Ishikawa (cell line): Measurements from ENCODE around the gene RBM6.

ENCODE experiments used
- CEBPB ChIP-seq: IDR thresholded peaks from 2 replicates; pipeline ENCODE4 v1.6.1; 2012
- CREB1 ChIP-seq: IDR thresholded peaks from 2 replicates; pipeline ENCODE4 v1.6.1; 2012; ENCODE audit warnings: low read depth
- EGR1 ChIP-seq: IDR thresholded peaks from 2 replicates; pipeline ENCODE4 v1.6.1; 2012
- EP300 ChIP-seq: IDR thresholded peaks from 2 replicates; pipeline ENCODE4 v1.6.1; 2012; ENCODE audit warnings: borderline replicate concordance
- FOXM1 ChIP-seq: IDR thresholded peaks from 2 replicates; pipeline ENCODE4 v1.6.1; 2012; ENCODE audit warnings: low read depth, borderline replicate concordance
- NFIC ChIP-seq: IDR thresholded peaks from 2 replicates; pipeline ENCODE4 v1.6.1; 2012
- RAD21 ChIP-seq: IDR thresholded peaks from 2 replicates; pipeline ENCODE4 v1.6.1; 2012; ENCODE audit warnings: low read depth
- TAF1 ChIP-seq: IDR thresholded peaks from 2 replicates; pipeline ENCODE4 v1.6.1; 2012; ENCODE audit warnings: low read depth, mild to moderate bottlenecking
- TCF12 ChIP-seq: IDR thresholded peaks from 2 replicates; pipeline ENCODE4 v1.6.1; 2012; ENCODE audit warnings: low read depth
- TEAD4 ChIP-seq: IDR thresholded peaks from 2 replicates; pipeline ENCODE4 v1.6.1; 2012
- YY1 ChIP-seq: IDR thresholded peaks from 2 replicates; pipeline ENCODE4 v1.6.1; 2012; ENCODE audit warnings: low read depth
- ZBTB7A ChIP-seq: IDR thresholded peaks from 2 replicates; pipeline ENCODE4 v1.6.1; 2012; ENCODE audit warnings: low read depth
- TF ChIP-seq, protein P1 (sequence below): IDR thresholded peaks from 2 replicates; pipeline ENCODE4 v1.6.1; 2012
- TF ChIP-seq, protein P2 (sequence below): IDR thresholded peaks from 2 replicates; pipeline ENCODE4 v1.6.1; 2012; ENCODE audit warnings: low read depth, mild to moderate bottlenecking
- TF ChIP-seq, protein P3 (sequence below): IDR thresholded peaks from 2 replicates; pipeline ENCODE4 v1.6.1; 2012

RBM6 gene

DNA sequence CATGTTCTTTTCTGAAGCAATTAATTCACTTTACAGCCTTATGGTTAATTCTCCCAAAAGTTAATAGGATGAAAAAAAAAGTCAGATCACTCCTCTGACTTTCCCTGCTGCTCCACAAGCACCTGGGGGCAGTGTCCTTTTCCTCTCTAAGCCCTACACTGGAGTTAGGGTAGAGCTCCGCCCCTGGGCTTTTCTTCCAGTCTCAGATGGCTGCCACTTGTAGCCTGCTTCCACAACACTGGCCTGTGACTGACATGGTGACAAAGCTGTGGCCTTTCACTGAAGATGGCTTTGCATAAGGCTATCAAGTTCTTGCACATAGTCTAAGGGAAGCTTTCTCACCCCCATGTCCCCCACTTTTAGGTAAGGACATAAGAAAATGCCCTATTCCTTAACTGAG lies 9.0 kb upstream of the RBM6 start:
- peak; percentile 37 for TF ChIP-seq RAD21
- TF ChIP-seq FOXM1: no peak

DNA sequence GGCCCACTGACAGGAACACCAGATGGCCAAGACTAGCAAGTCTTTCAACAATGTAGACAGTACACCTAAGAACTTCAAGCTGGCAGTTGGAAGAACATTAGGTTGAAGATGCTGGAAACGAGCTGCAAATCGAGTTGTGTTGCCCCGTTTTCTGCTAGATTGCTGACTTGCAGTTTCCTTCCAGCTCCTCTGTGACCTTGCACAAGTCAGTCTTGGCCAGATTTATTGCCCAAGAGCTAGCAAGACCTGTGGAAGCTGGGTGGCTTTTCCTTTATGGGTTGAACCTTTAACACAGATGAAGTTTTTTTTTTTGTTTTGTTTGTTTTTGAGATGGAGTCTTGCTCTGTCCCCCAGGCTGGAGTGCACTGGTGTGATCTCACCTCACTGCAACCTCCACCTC lies 2.9 kb upstream of the RBM6 start:
- TF ChIP-seq ZBTB7A (no peak), TEAD4 (no peak), EGR1 (no peak), TAF1 (no peak), RAD21 (no peak), TCF12 (no peak), NFIC (no peak), YY1 (no peak), EP300 (no peak), FOXM1 (no peak), CREB1 (no peak), CEBPB (no peak)
- TF ChIP-seq, protein P1, sequence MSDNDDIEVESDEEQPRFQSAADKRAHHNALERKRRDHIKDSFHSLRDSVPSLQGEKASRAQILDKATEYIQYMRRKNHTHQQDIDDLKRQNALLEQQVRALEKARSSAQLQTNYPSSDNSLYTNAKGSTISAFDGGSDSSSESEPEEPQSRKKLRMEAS: no peak
- TF ChIP-seq, protein P2, sequence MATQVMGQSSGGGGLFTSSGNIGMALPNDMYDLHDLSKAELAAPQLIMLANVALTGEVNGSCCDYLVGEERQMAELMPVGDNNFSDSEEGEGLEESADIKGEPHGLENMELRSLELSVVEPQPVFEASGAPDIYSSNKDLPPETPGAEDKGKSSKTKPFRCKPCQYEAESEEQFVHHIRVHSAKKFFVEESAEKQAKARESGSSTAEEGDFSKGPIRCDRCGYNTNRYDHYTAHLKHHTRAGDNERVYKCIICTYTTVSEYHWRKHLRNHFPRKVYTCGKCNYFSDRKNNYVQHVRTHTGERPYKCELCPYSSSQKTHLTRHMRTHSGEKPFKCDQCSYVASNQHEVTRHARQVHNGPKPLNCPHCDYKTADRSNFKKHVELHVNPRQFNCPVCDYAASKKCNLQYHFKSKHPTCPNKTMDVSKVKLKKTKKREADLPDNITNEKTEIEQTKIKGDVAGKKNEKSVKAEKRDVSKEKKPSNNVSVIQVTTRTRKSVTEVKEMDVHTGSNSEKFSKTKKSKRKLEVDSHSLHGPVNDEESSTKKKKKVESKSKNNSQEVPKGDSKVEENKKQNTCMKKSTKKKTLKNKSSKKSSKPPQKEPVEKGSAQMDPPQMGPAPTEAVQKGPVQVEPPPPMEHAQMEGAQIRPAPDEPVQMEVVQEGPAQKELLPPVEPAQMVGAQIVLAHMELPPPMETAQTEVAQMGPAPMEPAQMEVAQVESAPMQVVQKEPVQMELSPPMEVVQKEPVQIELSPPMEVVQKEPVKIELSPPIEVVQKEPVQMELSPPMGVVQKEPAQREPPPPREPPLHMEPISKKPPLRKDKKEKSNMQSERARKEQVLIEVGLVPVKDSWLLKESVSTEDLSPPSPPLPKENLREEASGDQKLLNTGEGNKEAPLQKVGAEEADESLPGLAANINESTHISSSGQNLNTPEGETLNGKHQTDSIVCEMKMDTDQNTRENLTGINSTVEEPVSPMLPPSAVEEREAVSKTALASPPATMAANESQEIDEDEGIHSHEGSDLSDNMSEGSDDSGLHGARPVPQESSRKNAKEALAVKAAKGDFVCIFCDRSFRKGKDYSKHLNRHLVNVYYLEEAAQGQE: no peak
- TF ChIP-seq, protein P3, sequence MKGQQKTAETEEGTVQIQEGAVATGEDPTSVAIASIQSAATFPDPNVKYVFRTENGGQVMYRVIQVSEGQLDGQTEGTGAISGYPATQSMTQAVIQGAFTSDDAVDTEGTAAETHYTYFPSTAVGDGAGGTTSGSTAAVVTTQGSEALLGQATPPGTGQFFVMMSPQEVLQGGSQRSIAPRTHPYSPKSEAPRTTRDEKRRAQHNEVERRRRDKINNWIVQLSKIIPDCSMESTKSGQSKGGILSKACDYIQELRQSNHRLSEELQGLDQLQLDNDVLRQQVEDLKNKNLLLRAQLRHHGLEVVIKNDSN: no peak

DNA sequence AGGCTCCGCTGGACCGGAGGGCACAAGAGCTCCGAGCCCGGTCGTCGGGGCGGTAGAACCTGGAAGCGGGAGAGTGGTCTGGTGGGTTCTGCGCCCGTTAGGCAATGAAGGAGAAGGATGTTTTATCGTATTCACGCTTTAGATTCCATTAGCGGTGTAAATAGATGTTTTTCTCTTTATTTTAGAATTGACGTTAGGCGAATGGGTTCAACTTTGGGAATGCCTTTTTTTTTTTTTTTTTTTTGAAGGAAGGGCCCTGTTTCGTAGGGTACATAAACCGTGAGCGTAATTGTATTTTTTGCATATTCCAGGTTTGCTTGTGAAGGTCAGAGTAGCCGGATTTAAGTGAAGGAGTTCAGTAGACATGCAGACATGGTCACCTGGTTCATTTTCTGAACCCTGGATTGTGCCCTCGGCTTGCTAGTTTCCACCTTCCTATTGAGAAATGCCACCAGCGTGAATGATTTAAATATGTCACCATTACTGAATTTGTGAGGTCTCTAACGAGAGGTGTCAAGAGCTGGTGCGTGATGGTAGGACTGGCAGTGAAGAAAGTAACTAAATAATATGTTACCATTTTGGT lies 808 bp downstream of the RBM6 start:
- TF ChIP-seq TAF1 (no peak), ZBTB7A (no peak), YY1 (no peak), EGR1 (no peak), RAD21 (0 out of 2 replicates have a peak, but pooled peaks have one; percentile 0), FOXM1 (no peak)
- TF ChIP-seq, protein P1: no peak

DNA sequence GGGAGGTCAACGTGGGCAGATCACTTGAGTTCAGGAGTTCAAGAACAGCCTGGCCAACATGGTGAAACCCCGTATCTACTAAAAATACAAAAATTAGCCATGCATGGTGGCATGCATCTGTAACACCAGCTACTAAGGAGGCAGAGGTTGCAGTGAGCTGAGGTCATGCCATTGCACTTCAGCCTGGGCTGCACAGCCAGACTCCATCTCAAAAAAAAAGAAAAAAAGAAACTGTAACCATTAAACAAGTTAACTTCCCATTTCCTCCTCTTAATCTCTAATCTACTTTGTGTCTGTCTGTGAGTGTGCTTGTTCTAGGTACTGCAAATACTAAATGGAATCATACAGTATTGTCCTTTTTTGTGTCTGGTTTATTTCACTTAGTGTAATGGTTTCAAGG lies 2.7 kb downstream of the RBM6 start:
- TF ChIP-seq FOXM1 (no peak), RAD21 (no peak), CREB1 (no peak), TAF1 (no peak), EGR1 (no peak), TCF12 (no peak), TEAD4 (no peak)
- TF ChIP-seq, protein P1: no peak

DNA sequence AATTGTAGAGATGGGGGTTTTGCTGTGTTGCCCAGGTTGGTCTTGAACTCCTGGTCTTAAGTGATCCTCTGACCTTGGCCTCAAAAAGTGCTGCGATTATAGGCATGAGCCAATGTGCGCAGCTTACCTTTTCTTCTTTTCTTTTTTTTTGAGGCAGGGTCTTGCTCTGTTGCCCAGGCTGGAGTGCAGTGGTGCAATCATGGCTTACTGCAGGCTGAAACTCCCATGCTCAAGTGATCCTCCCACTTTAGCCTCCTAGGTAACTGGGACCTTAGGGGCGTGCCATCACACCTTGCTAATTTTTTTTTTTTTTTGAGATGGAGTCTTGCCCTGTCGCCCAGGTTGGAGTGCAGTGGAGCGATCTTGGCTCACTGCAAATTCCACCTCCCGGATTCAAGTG lies 13.0 kb downstream of the RBM6 start:
- TF ChIP-seq, protein P1: no peak
- TF ChIP-seq EP300: no peak
- no peak for TF ChIP-seq TAF1
- no peak for TF ChIP-seq ZBTB7A
- no peak for TF ChIP-seq TCF12
- TF ChIP-seq YY1: no peak
- TF ChIP-seq, protein P2: no peak
- TF ChIP-seq RAD21: no peak
- no peak for TF ChIP-seq CEBPB
- TF ChIP-seq, protein P3: no peak
- TF ChIP-seq CREB1: no peak

DNA sequence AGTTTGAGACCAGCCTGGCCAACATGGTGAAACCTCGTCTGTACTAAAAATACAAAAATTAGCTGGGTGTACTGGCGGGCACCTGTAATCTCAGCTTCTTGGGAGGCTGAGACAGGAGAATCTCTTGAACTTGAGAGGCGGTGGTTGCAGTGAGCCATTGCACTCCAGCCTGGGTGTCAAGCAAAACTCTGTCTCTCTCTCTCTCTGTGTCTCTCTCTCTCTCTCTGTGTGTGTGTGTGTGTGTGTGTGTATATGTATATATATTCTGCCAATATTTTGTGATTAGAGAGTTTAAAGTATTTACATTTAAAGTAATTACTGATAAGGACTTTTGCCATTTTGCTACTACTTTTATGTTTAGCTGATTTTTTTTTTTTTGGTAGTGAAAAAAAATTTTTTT lies 15.7 kb downstream of the RBM6 start:
- TF ChIP-seq CREB1 (no peak), NFIC (no peak), TCF12 (no peak), ZBTB7A (no peak), FOXM1 (no peak), YY1 (no peak), TEAD4 (no peak)
- TF ChIP-seq, protein P3: no peak
